ENCODE results near the gene ZBTB7A.
A peak's percentile ranks its signal among the peaks of the same experiment; 100 is the strongest.

ZBTB7A gene

DNA sequence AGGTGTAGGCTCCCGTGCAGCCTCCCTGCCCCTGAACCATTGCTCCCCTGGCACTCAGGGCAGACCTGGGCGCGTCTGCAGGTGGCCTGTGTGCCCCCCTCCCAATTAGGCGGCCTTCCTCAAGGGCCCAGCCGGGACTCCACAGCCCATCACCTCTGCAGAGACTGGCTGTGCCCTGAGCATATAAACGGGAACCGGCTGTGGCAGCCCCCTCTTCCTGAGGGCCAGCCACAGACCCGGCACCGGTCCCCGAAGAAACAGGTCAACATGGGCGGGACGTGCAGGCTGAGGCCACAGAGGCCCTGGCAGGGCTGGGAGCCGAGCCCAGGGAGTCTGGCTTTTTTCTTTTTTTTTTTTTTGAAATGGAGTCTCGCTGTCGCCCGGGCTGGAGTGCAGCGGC lies 47.1 kb downstream of the ZBTB7A start:
- H3K4me3 ChIP-seq (ENCODE audit: low read depth, low read length) = no peak overlapping the region
- POLR2A ChIA-PET = no interaction called here
- H3K4me1 ChIP-seq (ENCODE audit: control insufficient read depth, insufficient read depth, low read length) = no peaks in the 10 kb centered on the region
- no peaks in the 10 kb centered on the region for H3K9me3 ChIP-seq (ENCODE audit: control insufficient read depth, insufficient read depth, low read depth, low read length)
- TF ChIP-seq ZNF169 (tag by site-specific recombination; IDR thresholded peaks at IDR 0.05) = no peak
- TF ChIP-seq ZBTB21 (tag by site-specific recombination; IDR thresholded peaks at IDR 0.05) = no peak
- TF ChIP-seq ZNF416 (tag by site-specific recombination; IDR thresholded peaks at IDR 0.05) = no peak
- TF ChIP-seq ZNF404 (tag by site-specific recombination; IDR thresholded peaks at IDR 0.05) = no peak
- no peak for TF ChIP-seq ZNF175 (tag by site-specific recombination; IDR thresholded peaks at IDR 0.05)
- TF ChIP-seq ZNF560 (tag by site-specific recombination; IDR thresholded peaks at IDR 0.05; ENCODE audit: borderline replicate concordance) = no peak
- TF ChIP-seq BCL6B (tag by site-specific recombination; IDR thresholded peaks at IDR 0.05) = no peak
- TF ChIP-seq GLI4 (tag by site-specific recombination; IDR thresholded peaks at IDR 0.05) = no peak
- no peak for TF ChIP-seq ZBTB1 (tag by site-specific recombination; IDR thresholded peaks at IDR 0.05)
- no peak for TF ChIP-seq ZNF558 (tag by site-specific recombination; IDR thresholded peaks at IDR 0.05)
- no peak for TF ChIP-seq ZNF530 (tag by site-specific recombination; IDR thresholded peaks at IDR 0.05; ENCODE audit: low read depth)
- TF ChIP-seq ZSCAN16 (tag by site-specific recombination; IDR thresholded peaks at IDR 0.05) = no peak
- TF ChIP-seq ZNF664 (tag by site-specific recombination; IDR thresholded peaks at IDR 0.05) = no peak
- no peak for TF ChIP-seq ZSCAN30 (tag by site-specific recombination; IDR thresholded peaks at IDR 0.05)
- CTCF ChIA-PET = interaction anchor here (0.6 kb wide), 1 partner anchor 309 kb away, joined by 3 read pairs; no protein-coding TSS in a partner anchor
- H3K36me3 ChIP-seq (ENCODE audit: control insufficient read depth in 2 of 2, insufficient read depth in 1 of 2, low read length in 2 of 2) = peaks cover 3 to 64% of the 10 kb centered on the region in 2 experiments; a peak in 2 of 3 replicates
- H3K27ac ChIP-seq (ENCODE audit: extremely low read depth, low read depth, low read length) = no peak overlapping the region

DNA sequence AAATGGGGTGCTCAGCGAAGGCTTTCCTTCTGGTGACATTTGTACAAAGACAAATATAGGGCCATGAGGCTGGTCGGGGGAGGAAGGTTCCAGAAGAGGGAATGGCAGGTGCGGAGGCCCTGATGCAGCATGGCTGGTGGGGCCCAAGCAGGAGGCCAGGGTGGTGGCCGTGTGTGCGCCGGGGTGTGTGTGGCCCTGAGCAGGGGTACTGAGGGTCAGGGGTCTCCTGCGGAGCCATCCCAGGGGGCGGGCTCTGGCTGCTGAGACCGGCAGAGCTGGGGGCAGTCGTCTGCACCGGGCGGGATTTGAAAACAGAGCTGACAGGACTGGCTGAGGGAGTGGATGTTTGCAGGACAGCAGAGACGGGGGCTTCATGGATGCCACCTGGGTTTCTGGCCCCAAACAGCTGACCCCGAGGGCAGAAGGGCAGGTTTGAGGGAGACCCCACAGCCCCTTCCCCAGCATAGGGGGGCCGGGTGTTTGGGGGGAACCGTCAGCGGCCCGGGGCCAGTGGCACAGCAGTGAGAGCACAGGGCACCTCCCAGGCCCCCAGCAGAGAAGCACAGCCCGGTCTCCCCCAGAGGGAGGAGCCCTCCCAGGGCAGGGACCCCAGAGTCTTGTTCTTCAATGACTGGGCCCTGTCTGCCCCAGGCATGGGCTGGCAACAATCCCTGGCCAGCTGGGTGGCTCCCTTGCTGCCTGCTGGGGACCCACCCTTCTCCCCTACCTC lies 47.8 kb downstream of the ZBTB7A start:
- ChIA-PET CTCF (no interaction called here), POLR2A (no interaction called here)
- no peak overlapping the region for H3K27ac ChIP-seq (ENCODE audit: extremely low read depth, low read depth, low read length)
- H3K4me3 ChIP-seq (ENCODE audit: low read depth, low read length) = no peak overlapping the region
- TF ChIP-seq GLIS1 (tag by site-specific recombination; IDR thresholded peaks at IDR 0.05) (peak; percentile 54), ZNF423 (tag by site-specific recombination; IDR thresholded peaks at IDR 0.05) (no peak), KLF1 (tag by site-specific recombination; IDR thresholded peaks at IDR 0.05) (peak; percentile 74; the same call in 1 of the 2 replicates), GLIS2 (tag by site-specific recombination; IDR thresholded peaks at IDR 0.05) (peak; percentile 27; the same call in 1 of the 2 replicates)
- H3K4me1 ChIP-seq (ENCODE audit: control insufficient read depth, insufficient read depth, low read length) = no peaks in the 10 kb centered on the region
- H3K9me3 ChIP-seq (ENCODE audit: control insufficient read depth, insufficient read depth, low read depth, low read length) = no peaks in the 10 kb centered on the region
- H3K36me3 ChIP-seq (ENCODE audit: control insufficient read depth in 2 of 2, insufficient read depth in 1 of 2, low read length in 2 of 2) = peaks cover 3 to 64% of the 10 kb centered on the region in 2 experiments; a peak in 2 of 3 replicates

DNA sequence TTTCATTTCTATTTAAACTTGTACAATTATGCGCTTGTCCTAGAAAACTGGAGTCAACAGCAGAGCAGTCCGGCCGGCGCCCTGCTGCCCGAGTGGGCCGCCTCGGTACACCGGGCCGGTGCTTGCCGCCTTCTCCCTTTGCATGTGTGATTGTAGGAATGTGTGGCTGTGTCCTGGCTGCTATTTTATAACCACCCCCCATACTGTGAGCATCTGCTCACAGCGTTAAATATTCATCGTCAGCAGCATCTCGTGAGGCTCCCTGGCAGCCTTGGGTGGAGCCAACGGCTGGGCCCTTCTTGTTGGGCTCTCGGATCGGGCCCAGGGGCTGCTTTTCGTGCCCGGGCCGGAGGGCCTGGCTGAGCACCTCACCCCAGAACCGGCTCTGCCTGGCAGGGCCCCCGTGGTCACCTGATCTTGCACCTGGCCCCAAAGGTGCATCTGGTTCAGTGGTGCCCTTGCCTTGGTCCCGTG lies 48.5 kb downstream of the ZBTB7A start:
- Histone ChIP-seq H3K4me3 (ENCODE audit: low read depth, low read length) (no peak overlapping the region), H3K9me3 (ENCODE audit: control insufficient read depth, insufficient read depth, low read depth, low read length) (no peaks in the 10 kb centered on the region), H3K4me1 (ENCODE audit: control insufficient read depth, insufficient read depth, low read length) (no peaks in the 10 kb centered on the region), H3K27ac (ENCODE audit: extremely low read depth, low read depth, low read length) (no peak overlapping the region), H3K36me3 (ENCODE audit: control insufficient read depth in 2 of 2, insufficient read depth in 1 of 2, low read length in 2 of 2) (peaks cover 3 to 65% of the 10 kb centered on the region in 2 experiments; a peak in 2 of 3 replicates)
- TF ChIP-seq ZNF362 (tag by site-specific recombination; IDR thresholded peaks at IDR 0.05) (no peak), ZNF677 (tag by site-specific recombination; IDR thresholded peaks at IDR 0.05) (peak; percentile 88)
- POLR2A ChIA-PET = no interaction called here
- CTCF ChIA-PET = no interaction called here

Measured in HEK293 (cell line).